Neural cell (in vitro differentiated cells): Measurements from ENCODE around the gene TEKT3. TPM values are rescaled to one million over a fixed set of nuclear protein-coding genes. Genes with fewer than 3 reads are reported as not detected.

Source experiments
- H2AFZ ChIP-seq: fragments of 200-600, 300-800 bp; sonication (generic), shearing (Covaris generic); 2 replicates; pipeline ENCODE4 v1.6.0; 2014; ENCODE audit warnings: low read depth, mild to moderate bottlenecking, antibody characterized with exemption, low read length, moderate library complexity
- H3F3A ChIP-seq: fragments of 200-600 bp; shearing (Covaris generic); 2 replicates; pipeline ENCODE4 v1.6.1; 2016; ENCODE audit warnings: mild to moderate bottlenecking, moderate library complexity, mixed read lengths, antibody characterized with exemption, low read length; ENCODE audit not compliant: insufficient read depth, poor library complexity, severe bottlenecking
- H3K27ac ChIP-seq: fragments of 200-600, 300-800 bp; sonication (generic), shearing (Covaris generic); 2 replicates; pipeline ENCODE4 v1.5.1; 2014; ENCODE audit warnings: mild to moderate bottlenecking, low read length, moderate library complexity
- H3K27me3 ChIP-seq: fragments of 300-800, 200-600 bp; sonication (generic), shearing (Covaris generic); 2 replicates; pipeline ENCODE4 v1.6.0; 2014; ENCODE audit warnings: mild to moderate bottlenecking, low read depth, low read length, moderate library complexity; ENCODE audit not compliant: insufficient read depth
- H3K36me3 ChIP-seq: fragments of 300-800, 200-600 bp; sonication (generic), shearing (Covaris generic); 2 replicates; pipeline ENCODE4 v1.5.1; 2014; ENCODE audit warnings: mild to moderate bottlenecking, antibody characterized with exemption, low read length, moderate library complexity; ENCODE audit not compliant: insufficient read depth
- H3K4me2 ChIP-seq: fragments of 300-800, 200-600 bp; sonication (generic), shearing (Covaris generic); 2 replicates; pipeline ENCODE4 v1.6.0; 2014; ENCODE audit warnings: mild to moderate bottlenecking, low read length
- H3K4me3 ChIP-seq: fragments of 300-800, 200-600 bp; sonication (generic), shearing (Covaris generic); 2 replicates; pipeline ENCODE4 v1.5.1; 2014; ENCODE audit warnings: mild to moderate bottlenecking, low read length, moderate library complexity
- H3K79me2 ChIP-seq: fragments of 200-600 bp; shearing (Covaris generic); replicated peaks from 2 replicates; pipeline ENCODE4 v1.6.0; 2014; ENCODE audit warnings: mild to moderate bottlenecking, low read length, moderate library complexity; ENCODE audit not compliant: insufficient read depth
- H3K9ac ChIP-seq: fragments of 300-800, 200-600 bp; sonication (generic), shearing (Covaris generic); 2 replicates; pipeline ENCODE4 v1.6.1; 2016; ENCODE audit warnings: mild to moderate bottlenecking, low read length, mixed read lengths
- H3K9me2 ChIP-seq: fragments of 200-600 bp; shearing (Covaris generic); 2 replicates; pipeline ENCODE4 v1.6.1; 2016; ENCODE audit warnings: mild to moderate bottlenecking, low read length, mixed read lengths; ENCODE audit not compliant: insufficient read depth
- H3K9me3 ChIP-seq: fragments of 200-600, 300-800 bp; sonication (generic), shearing (Covaris generic); 2 replicates; pipeline ENCODE4 v1.6.1; 2016; ENCODE audit warnings: mild to moderate bottlenecking, mixed run types, low read length, moderate library complexity, mixed read lengths
- H4K20me1 ChIP-seq: fragments of 200-600 bp; shearing (Covaris generic); 2 replicates; pipeline ENCODE4 v1.6.1; 2016; ENCODE audit warnings: mild to moderate bottlenecking, mixed run types; ENCODE audit not compliant: insufficient read depth
- CTCF ChIP-seq: fragments of 450-650 bp; IDR thresholded peaks from 2 replicates; pipeline ENCODE4 v1.5.1; 2014; ENCODE audit warnings: antibody characterized with exemption, mild to moderate bottlenecking, moderate library complexity; ENCODE audit not compliant: poor library complexity, severe bottlenecking
- EP300 ChIP-seq: fragments of 450-650 bp; conservative IDR thresholded peaks from 2 replicates; pipeline ENCODE4 v1.6.1; 2014; ENCODE audit warnings: antibody characterized with exemption, mild to moderate bottlenecking, moderate library complexity; ENCODE audit not compliant: poor library complexity, severe bottlenecking
- EZH2 ChIP-seq: fragments of 200-600, 300-800 bp; shearing (Covaris generic), sonication (generic); IDR thresholded peaks from 2 replicates; pipeline ENCODE4 v1.6.1; 2014; ENCODE audit warnings: antibody characterized with exemption, low read length, borderline replicate concordance, mild to moderate bottlenecking; ENCODE audit not compliant: insufficient read depth, poor library complexity, severe bottlenecking
- MXI1 ChIP-seq: fragments of 450-650 bp; conservative IDR thresholded peaks from 2 replicates; pipeline ENCODE4 v1.6.1; 2014; ENCODE audit warnings: antibody characterized with exemption, mild to moderate bottlenecking; ENCODE audit not compliant: poor library complexity, severe bottlenecking
- POLR2AphosphoS5 ChIP-seq: IDR thresholded peaks from 2 replicates; pipeline ENCODE4 v1.6.1; 2012
- RAD21 ChIP-seq: fragments of 450-650 bp; conservative IDR thresholded peaks from 2 replicates; pipeline ENCODE4 v1.6.1; 2014; ENCODE audit warnings: antibody characterized with exemption, mild to moderate bottlenecking, moderate library complexity
- REST ChIP-seq: IDR thresholded peaks from 2 replicates; pipeline ENCODE4 v1.6.1; 2012; ENCODE audit warnings: borderline replicate concordance
- SMC3 ChIP-seq: fragments of 450-650 bp; conservative IDR thresholded peaks from 2 replicates; pipeline ENCODE4 v1.6.1; 2014; ENCODE audit warnings: antibody characterized with exemption, mild to moderate bottlenecking, moderate library complexity; ENCODE audit not compliant: poor library complexity
- TAF1 ChIP-seq: IDR thresholded peaks from 2 replicates; pipeline ENCODE4 v1.6.1; 2012; ENCODE audit warnings: low read depth
- polyA plus RNA-seq: library from polyadenylated mRNA; depleted of rRNA; stranded (reverse); fragments of >200 nt; gene quantifications from 2 replicates; pipeline ENCODE4 v1.2.3, GENCODE V29; 2014

TEKT3 gene
- polyA plus RNA-seq, 1 donor from 2014 or later, result 3.1 TPM

- H3K4me3 ChIP-seq, result no peak overlapping the region
- no peak overlapping the region for H3K4me2 ChIP-seq
- H3K9me2 ChIP-seq, result no peaks in the 10 kb centered on the region
- no peaks in the 10 kb centered on the region for H3K9me3 ChIP-seq
- H3K27ac ChIP-seq, result no peak overlapping the region
- no peaks in the 10 kb centered on the region for H3K36me3 ChIP-seq
- H3K27me3 ChIP-seq, result no peaks in the 10 kb centered on the region
- no peak overlapping the region for H3K9ac ChIP-seq
- no peaks in the 10 kb centered on the region for H4K20me1 ChIP-seq
- no peaks in the 10 kb centered on the region for H3K79me2 ChIP-seq
- no peaks in the 10 kb centered on the region for H3F3A ChIP-seq
- no peak overlapping the region for H2AFZ ChIP-seq
- no peak for TF ChIP-seq RAD21
- TF ChIP-seq EP300, result no peak
- TF ChIP-seq MXI1, result no peak
- no peak for TF ChIP-seq EZH2
- TF ChIP-seq POLR2AphosphoS5, result no peak
- no peak for TF ChIP-seq TAF1
Observed at GRCh38 chr17:15350777-15351477, 9.5 kb upstream of the TEKT3 start.

GRCh38 chr17:15349119-15349518 lies 7.7 kb upstream of the TEKT3 start:
- no peak overlapping the region for H3K9ac ChIP-seq
- H3K27ac ChIP-seq, result no peak overlapping the region
- H3K27me3 ChIP-seq, result no peaks in the 10 kb centered on the region
- H3K36me3 ChIP-seq, result no peaks in the 10 kb centered on the region
- no peak overlapping the region for H3K4me2 ChIP-seq
- no peaks in the 10 kb centered on the region for H4K20me1 ChIP-seq
- no peak for TF ChIP-seq SMC3
- TF ChIP-seq EZH2, result no peak
- TF ChIP-seq REST, result no peak
- TF ChIP-seq CTCF, result no peak
- TF ChIP-seq TAF1, result no peak
- TF ChIP-seq MXI1, result no peak
- no peak for TF ChIP-seq RAD21
- TF ChIP-seq POLR2AphosphoS5, result no peak
- no peak for TF ChIP-seq EP300
- H3F3A ChIP-seq, result no peaks in the 10 kb centered on the region
- no peaks in the 10 kb centered on the region for H3K9me2 ChIP-seq
- no peaks in the 10 kb centered on the region for H3K9me3 ChIP-seq
- no peaks in the 10 kb centered on the region for H3K79me2 ChIP-seq
- H2AFZ ChIP-seq, result no peak overlapping the region
- H3K4me3 ChIP-seq, result no peak overlapping the region
